Ishikawa (cell line): ENCODE results near the gene WWOX.

Source experiments
- FOXM1 ChIP-seq: IDR thresholded peaks from 2 replicates; pipeline ENCODE4 v1.6.1; 2012; ENCODE audit warnings: low read depth, borderline replicate concordance
- MAX ChIP-seq: IDR thresholded peaks from 2 replicates; pipeline ENCODE4 v1.6.1; 2012
- NFIC ChIP-seq: IDR thresholded peaks from 2 replicates; pipeline ENCODE4 v1.6.1; 2012
- TAF1 ChIP-seq: IDR thresholded peaks from 2 replicates; pipeline ENCODE4 v1.6.1; 2012; ENCODE audit warnings: low read depth, mild to moderate bottlenecking
- YY1 ChIP-seq: IDR thresholded peaks from 2 replicates; pipeline ENCODE4 v1.6.1; 2012; ENCODE audit warnings: low read depth
- TF ChIP-seq, protein P1 (sequence below): IDR thresholded peaks from 2 replicates; pipeline ENCODE4 v1.6.1; 2012; ENCODE audit warnings: low read depth, mild to moderate bottlenecking

DNA sequence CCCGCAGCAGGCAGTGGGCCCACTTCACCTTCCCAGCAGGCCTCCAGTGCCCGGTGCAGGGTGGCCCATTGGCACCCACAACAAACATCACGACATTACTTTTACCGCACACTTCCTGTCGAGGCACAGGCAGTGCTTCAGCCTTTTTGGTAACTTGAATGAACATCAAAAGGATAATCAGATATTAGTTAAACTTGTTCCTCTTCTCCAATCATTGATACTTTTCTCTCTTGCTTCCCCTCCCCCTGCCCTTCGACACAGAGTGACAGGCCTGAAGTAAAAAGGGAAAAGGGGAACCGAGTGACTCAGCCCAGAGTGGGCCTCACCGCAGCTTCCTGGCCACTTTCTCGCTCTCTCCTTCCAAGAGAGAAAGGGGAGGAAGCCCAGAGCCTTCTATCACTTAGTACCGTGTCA lies 994.1 kb downstream of the WWOX start:
- TF ChIP-seq YY1 (no peak), TAF1 (no peak), NFIC (no peak), FOXM1 (no peak), MAX (no peak)
- TF ChIP-seq, protein P1, sequence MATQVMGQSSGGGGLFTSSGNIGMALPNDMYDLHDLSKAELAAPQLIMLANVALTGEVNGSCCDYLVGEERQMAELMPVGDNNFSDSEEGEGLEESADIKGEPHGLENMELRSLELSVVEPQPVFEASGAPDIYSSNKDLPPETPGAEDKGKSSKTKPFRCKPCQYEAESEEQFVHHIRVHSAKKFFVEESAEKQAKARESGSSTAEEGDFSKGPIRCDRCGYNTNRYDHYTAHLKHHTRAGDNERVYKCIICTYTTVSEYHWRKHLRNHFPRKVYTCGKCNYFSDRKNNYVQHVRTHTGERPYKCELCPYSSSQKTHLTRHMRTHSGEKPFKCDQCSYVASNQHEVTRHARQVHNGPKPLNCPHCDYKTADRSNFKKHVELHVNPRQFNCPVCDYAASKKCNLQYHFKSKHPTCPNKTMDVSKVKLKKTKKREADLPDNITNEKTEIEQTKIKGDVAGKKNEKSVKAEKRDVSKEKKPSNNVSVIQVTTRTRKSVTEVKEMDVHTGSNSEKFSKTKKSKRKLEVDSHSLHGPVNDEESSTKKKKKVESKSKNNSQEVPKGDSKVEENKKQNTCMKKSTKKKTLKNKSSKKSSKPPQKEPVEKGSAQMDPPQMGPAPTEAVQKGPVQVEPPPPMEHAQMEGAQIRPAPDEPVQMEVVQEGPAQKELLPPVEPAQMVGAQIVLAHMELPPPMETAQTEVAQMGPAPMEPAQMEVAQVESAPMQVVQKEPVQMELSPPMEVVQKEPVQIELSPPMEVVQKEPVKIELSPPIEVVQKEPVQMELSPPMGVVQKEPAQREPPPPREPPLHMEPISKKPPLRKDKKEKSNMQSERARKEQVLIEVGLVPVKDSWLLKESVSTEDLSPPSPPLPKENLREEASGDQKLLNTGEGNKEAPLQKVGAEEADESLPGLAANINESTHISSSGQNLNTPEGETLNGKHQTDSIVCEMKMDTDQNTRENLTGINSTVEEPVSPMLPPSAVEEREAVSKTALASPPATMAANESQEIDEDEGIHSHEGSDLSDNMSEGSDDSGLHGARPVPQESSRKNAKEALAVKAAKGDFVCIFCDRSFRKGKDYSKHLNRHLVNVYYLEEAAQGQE = no peak
